Erythroblast (primary cell): ENCODE measurements around the gene NSUN2.

ENCODE experiments used
- GATA1 ChIP-seq: IDR thresholded peaks from 2 replicates; pipeline ENCODE4 v1.6.1; 2011; ENCODE audit warnings: low read depth, mild to moderate bottlenecking, control low read depth, low read length, moderate library complexity
- POLR2A ChIP-seq: IDR thresholded peaks from 2 replicates; pipeline ENCODE4 v1.6.1; 2011; ENCODE audit warnings: mild to moderate bottlenecking, low read length

DNA sequence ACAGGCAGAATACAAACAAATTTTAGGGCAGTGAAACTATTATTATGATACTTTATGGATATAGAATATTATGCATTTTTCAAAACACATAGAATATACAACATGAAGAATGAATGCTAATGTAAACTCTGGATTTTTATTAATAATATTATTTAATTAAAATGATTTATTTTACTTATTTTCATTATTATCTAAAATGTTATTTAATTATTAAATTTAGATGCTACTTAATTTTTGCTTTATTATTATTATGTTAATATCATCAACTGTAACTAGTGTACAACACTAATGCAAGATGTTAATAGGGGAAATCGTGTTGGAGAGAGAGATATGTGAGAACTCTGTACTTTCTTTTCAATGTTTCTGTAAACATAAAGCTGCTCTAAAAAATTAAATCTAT is 41.1 kb upstream of the NSUN2 start:
- TF ChIP-seq POLR2A (no peak), GATA1 (no peak)
